Stomach (tissue), 4 donors: Measurements from ENCODE around the gene ZC3H11A.

ENCODE experiments used
- CTCF ChIP-seq, 7 experiments: fragments of 450-650 bp in 4 of 7; fragments of 200-600 bp in 3 of 7; sonication (generic) in 3 of 7; IDR thresholded peaks; one replicate each; pipeline ENCODE4 v1.5.1; 2016 to 2019; ENCODE audit warnings: antibody characterized with exemption in 7 of 7, control low read depth in 2 of 7, mild to moderate bottlenecking in 1 of 7
- EP300 ChIP-seq: sonication (generic); formaldehyde crosslinking; IDR thresholded peaks from one replicate; pipeline ENCODE4 v1.6.1; 2017; ENCODE audit warnings: antibody characterized with exemption
- POLR2A ChIP-seq, 4 donors: fragments of 450-650 bp; IDR thresholded peaks; one replicate each; pipeline ENCODE4 v1.6.1; 2016; ENCODE audit warnings: antibody characterized with exemption in 4 of 4, control low read depth in 2 of 4, mild to moderate bottlenecking in 1 of 4, moderate library complexity in 1 of 4

- TF ChIP-seq POLR2A (IDR thresholded peaks at IDR 0.05): no peak
- no peak for TF ChIP-seq CTCF (IDR thresholded peaks at IDR 0.05)
- TF ChIP-seq EP300: no peak
Observed at GRCh38 chr1:203754455-203754864, 41.0 kb upstream of the ZC3H11A start.
